Trophoblast cell (in vitro differentiated cells and primary cell): ENCODE data around the gene BACE1-AS.

ENCODE experiments used
- DNase-seq, 2 donors: peaks; one replicate each; pipeline ENCODE4 v3.0.0-alpha.2; 2016
- H2AFZ ChIP-seq: 2 replicates; pipeline ENCODE4 v1.6.1; 2013; ENCODE audit warnings: low read length, moderate library complexity, mild to moderate bottlenecking; ENCODE audit not compliant: insufficient read depth, poor library complexity
- H2AK5ac ChIP-seq: 2 replicates; pipeline ENCODE4 v1.6.1; 2013; ENCODE audit warnings: mild to moderate bottlenecking, low read length
- H2BK120ac ChIP-seq: 2 replicates; pipeline ENCODE4 v1.6.1; 2013; ENCODE audit warnings: low read length, mild to moderate bottlenecking, moderate library complexity; ENCODE audit not compliant: insufficient read depth, poor library complexity
- H2BK12ac ChIP-seq: 2 replicates; pipeline ENCODE4 v1.6.1; 2013; ENCODE audit warnings: mild to moderate bottlenecking, low read length, moderate library complexity
- H2BK5ac ChIP-seq: 2 replicates; pipeline ENCODE4 v1.6.1; 2013; ENCODE audit warnings: low read length, low read depth, moderate library complexity, mild to moderate bottlenecking; ENCODE audit not compliant: poor library complexity
- H3K14ac ChIP-seq: 2 replicates; pipeline ENCODE4 v1.6.1; 2013; ENCODE audit warnings: mild to moderate bottlenecking, low read length
- H3K18ac ChIP-seq: 2 replicates; pipeline ENCODE4 v1.6.1; 2013; ENCODE audit warnings: mild to moderate bottlenecking, low read length
- H3K23ac ChIP-seq: 2 replicates; pipeline ENCODE4 v1.6.1; 2013; ENCODE audit warnings: low read length
- H3K27ac ChIP-seq: 2 replicates; pipeline ENCODE4 v1.5.1; 2013; ENCODE audit warnings: low read depth, mild to moderate bottlenecking, inconsistent platforms, low read length, moderate library complexity
- H3K27me3 ChIP-seq: 2 replicates; pipeline ENCODE4 v1.6.1; 2013; ENCODE audit warnings: inconsistent platforms, mild to moderate bottlenecking, low read length, moderate library complexity; ENCODE audit not compliant: insufficient read depth
- H3K36me3 ChIP-seq, 2 experiments: 1 replicate in 1 of 2; 2 replicates in 1 of 2; pipeline ENCODE4 v1.6.1; 2013; ENCODE audit warnings: low read length in 2 of 2, mild to moderate bottlenecking in 2 of 2, moderate library complexity in 1 of 2; ENCODE audit not compliant: insufficient read depth in 2 of 2, control insufficient read depth in 1 of 2
- H3K4ac ChIP-seq: 2 replicates; pipeline ENCODE4 v1.6.1; 2013; ENCODE audit warnings: low read depth, mild to moderate bottlenecking, low read length, moderate library complexity
- H3K4me1 ChIP-seq, 2 experiments: 1 replicate in 1 of 2; 2 replicates in 1 of 2; pipeline ENCODE4 v1.6.1; 2013; ENCODE audit warnings: low read length in 2 of 2, mild to moderate bottlenecking in 2 of 2, moderate library complexity in 1 of 2; ENCODE audit not compliant: insufficient read depth in 2 of 2, control insufficient read depth in 1 of 2
- H3K4me2 ChIP-seq: 2 replicates; pipeline ENCODE4 v1.6.1; 2013; ENCODE audit warnings: inconsistent platforms, mild to moderate bottlenecking, low read length, moderate library complexity
- H3K4me3 ChIP-seq: 2 replicates; pipeline ENCODE4 v1.5.1; 2013; ENCODE audit warnings: mild to moderate bottlenecking, low read depth, low read length, inconsistent platforms
- H3K79me1 ChIP-seq: one replicate; pipeline ENCODE4 v1.6.1; 2013; ENCODE audit warnings: low read length
- H3K79me2 ChIP-seq: 2 replicates; pipeline ENCODE4 v1.6.1; 2013; ENCODE audit warnings: low read length, mild to moderate bottlenecking; ENCODE audit not compliant: control insufficient read depth, insufficient read depth, poor library complexity
- H3K9ac ChIP-seq: 2 replicates; pipeline ENCODE4 v1.6.1; 2013; ENCODE audit warnings: mild to moderate bottlenecking, low read length
- H3K9me3 ChIP-seq: 2 replicates; pipeline ENCODE4 v1.6.1; 2013; ENCODE audit warnings: low read depth, mild to moderate bottlenecking, control low read depth, inconsistent platforms, low read length; ENCODE audit not compliant: insufficient read depth
- H4K12ac ChIP-seq: 2 replicates; pipeline ENCODE4 v1.6.1; 2013; ENCODE audit warnings: low read depth, mild to moderate bottlenecking, low read length, moderate library complexity
- H4K8ac ChIP-seq: 2 replicates; pipeline ENCODE4 v1.6.1; 2013; ENCODE audit warnings: low read depth, mild to moderate bottlenecking, low read length, moderate library complexity
- H4K91ac ChIP-seq: one replicate; pipeline ENCODE4 v1.6.1; 2013; ENCODE audit warnings: low read depth, mild to moderate bottlenecking, low read length, moderate library complexity
- WGBS: extraction: QIAGEN DNeasy Blood & Tissue Kit; methylation state at CpG from one replicate; pipeline ENCODE4 v1.1.7; 2013; ENCODE audit warnings: missing lambda C conversion rate; ENCODE audit not compliant: insufficient read length, insufficient coverage; ENCODE audit errors: extremely low coverage; 5-methylcytosine and 5-hydroxymethylcytosine counted together

Gene BACE1-AS

GRCh38 chr11:117303646-117304315, 12.6 kb downstream of the BACE1-AS start:
- peaks cover 5% of the 10 kb centered on the region for H3K79me1 ChIP-seq

GRCh38 chr11:117305145-117305544, 14.0 kb downstream of the BACE1-AS start:
- Histone ChIP-seq H2AFZ (no peak overlapping the region), H4K91ac (no peak overlapping the region), H3K9ac (no peak overlapping the region), H2BK12ac (no peak overlapping the region), H3K4ac (no peak overlapping the region), H3K36me3 (peaks cover 0 to 3% of the 10 kb centered on the region in 2 experiments), H3K14ac (no peak overlapping the region), H2BK5ac (no peak overlapping the region), H3K4me1 (peaks cover 4 to 8% of the 10 kb centered on the region in 2 experiments), H3K27me3 (no peaks in the 10 kb centered on the region), H4K8ac (no peak overlapping the region), H3K79me2 (no peaks in the 10 kb centered on the region), H3K18ac (no peak overlapping the region), H3K9me3 (no peaks in the 10 kb centered on the region), H2AK5ac (no peak overlapping the region), H3K27ac (no peak overlapping the region), H3K23ac (no peak overlapping the region), H4K12ac (no peak overlapping the region), H3K4me3 (no peak overlapping the region), H3K4me2 (no peak overlapping the region), H3K79me1 (no peaks in the 10 kb centered on the region), H2BK120ac (no peak overlapping the region)
- WGBS, result no CpG with 5 or more reads among the region's 3 CpGs
- no peak for DNase-seq

More at GRCh38 chr11:117303646-117304315, 12.6 kb downstream of the BACE1-AS start:
- Histone ChIP-seq H3K4me2 (no peak overlapping the region), H2AK5ac (no peak overlapping the region), H3K36me3 (peaks cover 0 to 3% of the 10 kb centered on the region in 2 experiments), H3K9ac (no peak overlapping the region), H3K4me3 (no peak overlapping the region), H3K4me1 (peaks cover 9 to 19% of the 10 kb centered on the region in 2 experiments), H3K27ac (no peak overlapping the region), H3K14ac (no peak overlapping the region), H3K79me2 (no peaks in the 10 kb centered on the region), H2BK120ac (no peak overlapping the region), H2BK12ac (no peak overlapping the region), H2AFZ (no peak overlapping the region), H3K27me3 (no peaks in the 10 kb centered on the region), H3K4ac (no peak overlapping the region), H3K23ac (no peak overlapping the region), H3K9me3 (no peaks in the 10 kb centered on the region), H4K12ac (no peak overlapping the region), H4K8ac (no peak overlapping the region), H2BK5ac (no peak overlapping the region), H3K18ac (no peak overlapping the region), H4K91ac (no peak overlapping the region)
- DNase-seq, result no peak
- no CpG with 5 or more reads among the region's 5 CpGs for WGBS

GRCh38 chr11:117309310-117309709, 18.2 kb downstream of the BACE1-AS start:
- no peak overlapping the region for H2BK120ac ChIP-seq
- peaks cover 0 to 3% of the 10 kb centered on the region in 2 experiments for H3K36me3 ChIP-seq
- H3K4me1 ChIP-seq, result peaks cover 0 to 3% of the 10 kb centered on the region in 2 experiments
- H3K27me3 ChIP-seq, result no peaks in the 10 kb centered on the region
- H3K27ac ChIP-seq, result no peak overlapping the region
- no peak overlapping the region for H2BK12ac ChIP-seq
- no peak overlapping the region for H3K4me3 ChIP-seq
- no peak overlapping the region for H3K9ac ChIP-seq
- no peaks in the 10 kb centered on the region for H3K9me3 ChIP-seq
- no peak overlapping the region for H2BK5ac ChIP-seq
- no CpG with 5 or more reads among the region's 7 CpGs for WGBS
- H3K18ac ChIP-seq, result no peak overlapping the region
- H4K12ac ChIP-seq, result no peak overlapping the region
- no peak overlapping the region for H4K91ac ChIP-seq
- DNase-seq, result no peak
- H2AFZ ChIP-seq, result no peak overlapping the region
- H2AK5ac ChIP-seq, result no peak overlapping the region
- H4K8ac ChIP-seq, result no peak overlapping the region
- H3K14ac ChIP-seq, result no peak overlapping the region
- no peaks in the 10 kb centered on the region for H3K79me1 ChIP-seq
- H3K4me2 ChIP-seq, result no peak overlapping the region
- no peak overlapping the region for H3K4ac ChIP-seq
- H3K23ac ChIP-seq, result no peak overlapping the region
- no peaks in the 10 kb centered on the region for H3K79me2 ChIP-seq

- no peak overlapping the region for H2BK5ac ChIP-seq
- H3K9me3 ChIP-seq, result no peaks in the 10 kb centered on the region
- H3K9ac ChIP-seq, result no peak overlapping the region
- H3K14ac ChIP-seq, result no peak overlapping the region
- WGBS, result no CpG with 5 or more reads among the region's 5 CpGs
- no peaks in the 10 kb centered on the region for H3K27me3 ChIP-seq
- no peak overlapping the region for H4K8ac ChIP-seq
- no peak overlapping the region for H2AFZ ChIP-seq
- H2BK120ac ChIP-seq, result no peak overlapping the region
- no peak overlapping the region for H4K91ac ChIP-seq
- no peak overlapping the region for H2AK5ac ChIP-seq
- H3K4me2 ChIP-seq, result no peak overlapping the region
- H3K4me3 ChIP-seq, result no peak overlapping the region
- peaks cover 10 to 13% of the 10 kb centered on the region in 2 experiments for H3K4me1 ChIP-seq
- no peak overlapping the region for H3K27ac ChIP-seq
- no peak overlapping the region for H3K4ac ChIP-seq
- no peaks in the 10 kb centered on the region for H3K36me3 ChIP-seq
- no peaks in the 10 kb centered on the region for H3K79me1 ChIP-seq
- peaks cover 5% of the 10 kb centered on the region for H3K79me2 ChIP-seq
- no peak overlapping the region for H4K12ac ChIP-seq
- no peak overlapping the region for H3K23ac ChIP-seq
- no peak overlapping the region for H3K18ac ChIP-seq
- DNase-seq, result no peak
- H2BK12ac ChIP-seq, result no peak overlapping the region
These were observed 21.9 kb downstream of the BACE1-AS start for GRCh38 chr11:117313091-117313490.
